Gastrocnemius medialis (tissue), 4 donors: ENCODE data around the gene CFAP57.

Source experiments
- POLR2A ChIP-seq, 2 donors: fragments of 450-650 bp; IDR thresholded peaks; one replicate each; pipeline ENCODE4 v1.6.1; 2017; ENCODE audit warnings: antibody characterized with exemption in 2 of 2, mild to moderate bottlenecking in 2 of 2, moderate library complexity in 2 of 2
- TF ChIP-seq, protein P1 (sequence below), 5 experiments: fragments of 450-650 bp in 3 of 5; fragments of 200-600 bp in 2 of 5; sonication (generic) in 2 of 5; IDR thresholded peaks in 4 of 5; conservative IDR thresholded peaks in 1 of 5; 1 replicate in 4 of 5; 2 replicates in 1 of 5; pipeline ENCODE4 v1.5.1; 2016 to 2019; ENCODE audit warnings: antibody characterized with exemption in 5 of 5, mild to moderate bottlenecking in 3 of 5, moderate library complexity in 3 of 5

DNA sequence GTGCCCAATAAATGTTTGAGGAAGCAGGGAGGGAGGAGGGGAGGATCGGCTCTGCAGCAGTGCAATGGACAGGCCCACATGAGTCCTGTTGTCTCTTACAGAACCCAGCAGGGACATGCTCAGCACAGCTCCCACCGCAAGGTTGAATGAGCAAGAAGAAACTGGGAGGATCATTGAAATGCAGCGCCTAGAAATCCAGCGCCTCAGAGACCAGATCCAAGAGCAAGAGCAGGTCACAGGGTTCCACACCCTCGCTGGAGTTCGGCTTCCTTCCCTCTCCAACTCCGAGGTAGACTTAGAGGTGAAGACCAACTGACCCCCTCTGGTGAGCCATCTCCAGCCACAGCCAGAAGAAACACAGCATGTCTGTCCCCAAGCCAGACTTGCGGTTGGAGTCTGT is 81.7 kb downstream of the CFAP57 start:
- TF ChIP-seq, protein P1, sequence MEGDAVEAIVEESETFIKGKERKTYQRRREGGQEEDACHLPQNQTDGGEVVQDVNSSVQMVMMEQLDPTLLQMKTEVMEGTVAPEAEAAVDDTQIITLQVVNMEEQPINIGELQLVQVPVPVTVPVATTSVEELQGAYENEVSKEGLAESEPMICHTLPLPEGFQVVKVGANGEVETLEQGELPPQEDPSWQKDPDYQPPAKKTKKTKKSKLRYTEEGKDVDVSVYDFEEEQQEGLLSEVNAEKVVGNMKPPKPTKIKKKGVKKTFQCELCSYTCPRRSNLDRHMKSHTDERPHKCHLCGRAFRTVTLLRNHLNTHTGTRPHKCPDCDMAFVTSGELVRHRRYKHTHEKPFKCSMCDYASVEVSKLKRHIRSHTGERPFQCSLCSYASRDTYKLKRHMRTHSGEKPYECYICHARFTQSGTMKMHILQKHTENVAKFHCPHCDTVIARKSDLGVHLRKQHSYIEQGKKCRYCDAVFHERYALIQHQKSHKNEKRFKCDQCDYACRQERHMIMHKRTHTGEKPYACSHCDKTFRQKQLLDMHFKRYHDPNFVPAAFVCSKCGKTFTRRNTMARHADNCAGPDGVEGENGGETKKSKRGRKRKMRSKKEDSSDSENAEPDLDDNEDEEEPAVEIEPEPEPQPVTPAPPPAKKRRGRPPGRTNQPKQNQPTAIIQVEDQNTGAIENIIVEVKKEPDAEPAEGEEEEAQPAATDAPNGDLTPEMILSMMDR (IDR thresholded peaks at IDR 0.05 in 4 of 5, conservative IDR thresholded peaks at IDR 0.05 in 1 of 5) = no peak
- TF ChIP-seq POLR2A (IDR thresholded peaks at IDR 0.05) = no peak
